KOPT-K1 (cell line): ENCODE measurements around the gene POLR2H.

ENCODE experiments used
- H3K27ac ChIP-seq: fragments of 200-600 bp; sonication (generic); 2 replicates; pipeline ENCODE4 v1.5.1; 2016; ENCODE audit warnings: antibody characterized with exemption, mild to moderate bottlenecking, low read depth, low read length; ENCODE audit not compliant: poor library complexity, severe bottlenecking
- H3K36me3 ChIP-seq: fragments of 200-600 bp; sonication (generic); 2 replicates; pipeline ENCODE4 v1.5.1; 2017; ENCODE audit warnings: antibody characterized with exemption, mild to moderate bottlenecking, low read length, moderate library complexity; ENCODE audit not compliant: insufficient read depth
- H3K9me3 ChIP-seq: fragments of 200-600 bp; sonication (generic); 2 replicates; pipeline ENCODE4 v1.5.1; 2017; ENCODE audit warnings: antibody characterized with exemption, low read length, mild to moderate bottlenecking; ENCODE audit not compliant: insufficient read depth, poor library complexity, severe bottlenecking

The POLR2H gene

GRCh38 chr3:184361532-184361931, at the start of gene POLR2H, which contains the start of gene CLCN2:
Gene POLR2H, plus strand, starts transcription at chr3:184361710. Its CDS starts 1,783 bp downstream, at chr3:184363493.
Gene CLCN2, minus strand, starts transcription at chr3:184361605. Its CDS starts 126 bp downstream, at chr3:184361479.
- peak within 1 kb of the TSS; percentile 82 for H3K27ac ChIP-seq
- H3K36me3 ChIP-seq: peaks cover 18% of the 10 kb centered on the region
- no peaks in the 10 kb centered on the region for H3K9me3 ChIP-seq

- peaks cover 34% of the 10 kb centered on the region for H3K36me3 ChIP-seq
- peak within 1 kb of the TSS; percentile 87 for H3K27ac ChIP-seq
These were observed 47.2 kb upstream of the POLR2H start, which contains the start of gene EIF4G1 for GRCh38 chr3:184314363-184314699. Gene EIF4G1, plus strand, starts transcription at chr3:184314606. Its CDS starts 1,191 bp downstream, at chr3:184315797.

GRCh38 chr3:184314700-184315542, 46.6 kb upstream of the POLR2H start:
- H3K27ac ChIP-seq: peak overlapping the region; percentile 87
- peaks cover 40% of the 10 kb centered on the region for H3K36me3 ChIP-seq
- H3K9me3 ChIP-seq: no peaks in the 10 kb centered on the region

More at GRCh38 chr3:184314363-184314699, 47.2 kb upstream of the POLR2H start, which contains the start of gene EIF4G1:
- H3K9me3 ChIP-seq: no peaks in the 10 kb centered on the region

- H3K27ac ChIP-seq: peak overlapping the region; percentile 87
These were observed 46.0 kb upstream of the POLR2H start for GRCh38 chr3:184315543-184315867.

GRCh38 chr3:184315871-184316661, 45.4 kb upstream of the POLR2H start:
- H3K27ac ChIP-seq: peak overlapping the region; percentile 87
- H3K9me3 ChIP-seq: no peaks in the 10 kb centered on the region
- H3K36me3 ChIP-seq: peaks cover 51% of the 10 kb centered on the region

More at GRCh38 chr3:184315543-184315867, 46.0 kb upstream of the POLR2H start:
- no peaks in the 10 kb centered on the region for H3K9me3 ChIP-seq
- H3K36me3 ChIP-seq: peaks cover 45% of the 10 kb centered on the region

- H3K36me3 ChIP-seq: peaks cover 58% of the 10 kb centered on the region
- H3K9me3 ChIP-seq: no peaks in the 10 kb centered on the region
- no peak overlapping the region for H3K27ac ChIP-seq
These were observed 44.7 kb upstream of the POLR2H start for GRCh38 chr3:184316792-184317191.

GRCh38 chr3:184317201-184317600, 44.3 kb upstream of the POLR2H start:
- H3K27ac ChIP-seq: no peak overlapping the region

GRCh38 chr3:184320104-184320445, 41.4 kb upstream of the POLR2H start:
- H3K36me3 ChIP-seq: peaks cover 91% of the 10 kb centered on the region
- H3K27ac ChIP-seq: no peak overlapping the region
- no peaks in the 10 kb centered on the region for H3K9me3 ChIP-seq

More at GRCh38 chr3:184317201-184317600, 44.3 kb upstream of the POLR2H start:
- peaks cover 62% of the 10 kb centered on the region for H3K36me3 ChIP-seq
- no peaks in the 10 kb centered on the region for H3K9me3 ChIP-seq

GRCh38 chr3:184321666-184322065, 39.8 kb upstream of the POLR2H start:
- H3K27ac ChIP-seq: no peak overlapping the region
- no peaks in the 10 kb centered on the region for H3K9me3 ChIP-seq
- H3K36me3 ChIP-seq: peaks cover 99% of the 10 kb centered on the region

GRCh38 chr3:184322731-184323487, 38.6 kb upstream of the POLR2H start:
- H3K9me3 ChIP-seq: no peaks in the 10 kb centered on the region
- H3K27ac ChIP-seq: no peak overlapping the region
- peaks cover 99% of the 10 kb centered on the region for H3K36me3 ChIP-seq

GRCh38 chr3:184323696-184324095, 37.8 kb upstream of the POLR2H start:
- Histone ChIP-seq H3K9me3 (no peaks in the 10 kb centered on the region), H3K36me3 (peaks cover 99% of the 10 kb centered on the region), H3K27ac (no peak overlapping the region)

GRCh38 chr3:184325269-184325668, 36.2 kb upstream of the POLR2H start:
- Histone ChIP-seq H3K36me3 (peaks cover 100% of the 10 kb centered on the region), H3K9me3 (no peaks in the 10 kb centered on the region), H3K27ac (no peak overlapping the region)

GRCh38 chr3:184325715-184326369, 35.7 kb upstream of the POLR2H start:
- Histone ChIP-seq H3K36me3 (peaks cover 100% of the 10 kb centered on the region), H3K27ac (no peak overlapping the region), H3K9me3 (no peaks in the 10 kb centered on the region)

GRCh38 chr3:184327171-184327570, 34.3 kb upstream of the POLR2H start:
- H3K36me3 ChIP-seq: peaks cover 100% of the 10 kb centered on the region
- no peak overlapping the region for H3K27ac ChIP-seq
- no peaks in the 10 kb centered on the region for H3K9me3 ChIP-seq
